SK-N-SH (cell line): ENCODE results near the gene SYNM. TPM values are rescaled to one million over a fixed set of nuclear protein-coding genes. Genes with fewer than 3 reads are reported as not detected.
"Not testable (repeated sequence)": the region's sequence is repeated elsewhere in the genome, so short reads cannot be mapped to it uniquely, and the experiment has no call there.

Experiments
- CTCF ChIA-PET: fragments of 300-600, 350-600 bp; formaldehyde crosslinking; extraction: SDS; loops from one replicate; lab custom pipeline; 2021; lab: Yijun Ruan, JAX
- POLR2A ChIA-PET: fragments of 350-600 bp; sonication (Branson Sonifier 250); formaldehyde crosslinking; extraction: SDS; loops from one replicate; lab custom pipeline; 2020; ENCODE audit warnings: antibody characterized with exemption, inconsistent platforms; lab: Yijun Ruan, JAX
- DNase-seq: peaks from one replicate; pipeline ENCODE4 v3.0.0; 2012
- H2AFZ ChIP-seq: fragments of 200-600 bp; sonication (generic); 2 replicates; pipeline ENCODE4 v1.8.1; 2016; ENCODE audit warnings: antibody characterized with exemption, mild to moderate bottlenecking, low read depth
- H3F3A ChIP-seq: fragments of 200-600 bp; sonication (generic); replicated peaks from 2 replicates; pipeline ENCODE3; 2016; ENCODE audit warnings: antibody characterized with exemption, mild to moderate bottlenecking; ENCODE audit not compliant: insufficient read depth
- H3K27ac ChIP-seq, 2 experiments: fragments of 200-500 bp in 1 of 2; fragments of 200-600 bp in 1 of 2; sonication (Bioruptor generic) in 1 of 2; sonication (generic), shearing (Covaris generic) in 1 of 2; 2 replicates each; pipeline versions ENCODE4 v1.5.1 to v1.6.1; 2014 to 2016; ENCODE audit warnings: low read depth in 2 of 2, inconsistent platforms in 1 of 2, low read length in 1 of 2, mild to moderate bottlenecking in 1 of 2, mixed read lengths in 1 of 2
- H3K27me3 ChIP-seq: fragments of 200-600 bp; sonication (generic), shearing (Covaris generic); 2 replicates; pipeline ENCODE4 v1.6.1; 2016; ENCODE audit warnings: mixed run types; ENCODE audit not compliant: insufficient read depth
- H3K36me3 ChIP-seq, 2 experiments: fragments of 200-500 bp in 1 of 2; fragments of 200-600 bp in 1 of 2; sonication (Bioruptor generic) in 1 of 2; sonication (generic) in 1 of 2; replicated peaks in 1 of 2; 2 replicates each; pipeline versions ENCODE3 to v1.5.1; 2014 to 2016; ENCODE audit warnings: low read length in 1 of 2, mild to moderate bottlenecking in 1 of 2; ENCODE audit not compliant: insufficient read depth in 2 of 2, control insufficient read depth in 1 of 2
- H3K4me1 ChIP-seq, 2 experiments: fragments of 200-500 bp in 1 of 2; fragments of 200-600 bp in 1 of 2; sonication (Bioruptor generic) in 1 of 2; sonication (generic), shearing (Covaris generic) in 1 of 2; 2 replicates each; pipeline versions ENCODE4 v1.5.1 to v1.6.1; 2014 to 2016; ENCODE audit warnings: low read depth in 1 of 2, low read length in 1 of 2, mixed run types in 1 of 2; ENCODE audit not compliant: insufficient read depth in 2 of 2, control insufficient read depth in 1 of 2
- H3K4me2 ChIP-seq: fragments of 200-600 bp; sonication (generic), shearing (Covaris generic); 2 replicates; pipeline ENCODE4 v1.6.1; 2017; ENCODE audit warnings: mixed run types
- H3K4me3 ChIP-seq, 2 experiments: fragments of 200-500 bp in 1 of 2; fragments of 200-600 bp in 1 of 2; sonication (Bioruptor generic) in 1 of 2; sonication (generic), shearing (Covaris generic) in 1 of 2; 2 replicates each; pipeline versions ENCODE4 v1.5.1 to v1.8.1; 2014 to 2016; ENCODE audit warnings: low read depth in 2 of 2, inconsistent platforms in 1 of 2, low read length in 1 of 2, mild to moderate bottlenecking in 1 of 2, mixed read lengths in 1 of 2, moderate library complexity in 1 of 2
- H3K79me2 ChIP-seq: fragments of 200-600 bp; sonication (generic); 2 replicates; pipeline ENCODE4 v1.8.1; 2017; ENCODE audit warnings: mild to moderate bottlenecking; ENCODE audit not compliant: insufficient read depth
- H3K9ac ChIP-seq: fragments of 200-600 bp; sonication (generic); 2 replicates; pipeline ENCODE4 v1.6.1; 2017; ENCODE audit warnings: mixed run types
- H3K9me2 ChIP-seq: fragments of 200-600 bp; sonication (generic); 2 replicates; pipeline ENCODE4 v1.6.1; 2017; ENCODE audit warnings: mixed run types
- H3K9me3 ChIP-seq: fragments of 200-600 bp; sonication (generic); 2 replicates; pipeline ENCODE4 v1.6.1; 2017; ENCODE audit warnings: mixed run types, mild to moderate bottlenecking, moderate library complexity
- H4K20me1 ChIP-seq: fragments of 200-600 bp; sonication (generic); 2 replicates; pipeline ENCODE4 v1.6.1; 2017; ENCODE audit warnings: mild to moderate bottlenecking, mixed run types; ENCODE audit not compliant: insufficient read depth
- CTCF ChIP-seq: fragments of 200-600 bp; sonication (generic); IDR thresholded peaks from 2 replicates; pipeline ENCODE4 v1.6.1; 2017; ENCODE audit warnings: antibody characterized with exemption, mild to moderate bottlenecking, moderate library complexity
- ELF1 ChIP-seq: IDR thresholded peaks from 2 replicates; pipeline ENCODE4 v1.4.0; 2012
- FOSL2 ChIP-seq: IDR thresholded peaks from 2 replicates; pipeline ENCODE4 v1.4.0; 2012; ENCODE audit warnings: low read depth, mild to moderate bottlenecking, moderate library complexity, borderline replicate concordance
- MXI1 ChIP-seq: IDR thresholded peaks from 2 replicates; pipeline ENCODE4 v1.6.1; 2012; ENCODE audit warnings: mild to moderate bottlenecking, low read depth, low read length, improper control_type of control experiment
- NRF1 ChIP-seq: IDR thresholded peaks from 2 replicates; pipeline ENCODE4 v1.6.1; 2012; ENCODE audit warnings: low read depth, mild to moderate bottlenecking, low read length
- TAF1 ChIP-seq: IDR thresholded peaks from 2 replicates; pipeline ENCODE4 v1.6.1; 2012; ENCODE audit warnings: low read depth, mild to moderate bottlenecking, low read length, moderate library complexity, borderline replicate concordance
- TCF12 ChIP-seq: IDR thresholded peaks from 2 replicates; pipeline ENCODE4 v1.4.0; 2012
- TEAD4 ChIP-seq: IDR thresholded peaks from 2 replicates; pipeline ENCODE4 v1.4.0; 2012; ENCODE audit warnings: mild to moderate bottlenecking, borderline replicate concordance; ENCODE audit not compliant: insufficient read depth
- USF1 ChIP-seq: IDR thresholded peaks from 2 replicates; pipeline ENCODE4 v1.4.0; 2012; ENCODE audit warnings: low read depth, borderline replicate concordance
- WGBS: methylation state at CpG from one replicate; pipeline ENCODE4 v1.1.6; 2017; ENCODE audit warnings: low lambda C conversion rate; 5-methylcytosine and 5-hydroxymethylcytosine counted together
- polyA plus RNA-seq, 3 experiments: library from polyadenylated mRNA; depleted of rRNA; stranded (reverse); fragments of >200 nt; gene quantifications; 2 replicates each; pipeline ENCODE4 v1.2.3, GENCODE V29; 2012
- TF ChIP-seq, protein P1 (sequence below): fragments of 150-350 bp; IDR thresholded peaks from 2 replicates; pipeline ENCODE4 v1.6.1; 2017; ENCODE audit warnings: antibody characterized with exemption, low read length, low read depth, borderline replicate concordance

Gene SYNM
- polyA plus RNA-seq, 1 of the 3 experiments (the other 2 are of a cell fraction): 5.0 TPM

DNA sequence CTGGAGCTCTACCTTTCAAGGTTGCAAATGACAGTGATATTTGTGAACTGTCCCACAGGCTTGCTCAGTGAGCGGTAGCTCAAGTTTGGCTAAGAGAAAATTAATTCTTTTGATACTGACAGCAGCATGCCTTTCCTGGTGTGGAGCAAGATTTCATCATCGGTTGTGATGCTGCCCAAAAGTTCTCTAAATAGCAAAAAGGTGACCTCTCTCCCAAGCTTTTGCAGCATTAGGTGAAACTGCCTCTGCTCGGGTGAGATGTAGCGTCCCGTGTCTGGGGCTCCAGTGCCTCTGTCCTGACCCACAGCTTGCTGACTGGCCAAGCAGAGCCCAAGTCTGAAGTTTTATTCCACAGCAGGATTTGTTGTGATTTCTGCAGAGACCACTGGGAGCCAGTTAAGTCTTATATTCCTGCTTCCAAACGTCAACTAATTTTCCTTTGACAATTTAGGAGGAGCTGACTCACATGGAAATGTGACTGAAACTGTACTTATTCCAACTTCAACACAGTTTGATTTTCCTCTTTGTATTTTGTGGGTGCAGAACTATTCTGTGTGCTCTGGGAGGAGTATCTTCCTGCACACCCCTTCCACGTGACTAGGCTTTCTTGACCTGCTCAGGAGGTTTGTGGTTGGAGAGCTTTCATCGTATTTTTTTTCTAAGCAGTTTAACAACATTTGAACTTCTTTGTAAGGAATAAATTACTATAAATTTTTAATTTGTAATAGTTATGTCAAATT, 5.9 kb downstream of the SYNM start:
- Histone ChIP-seq H3K9me3 (no peaks in the 10 kb centered on the region), H3F3A (peaks cover 6% of the 10 kb centered on the region), H3K4me3 (no peak overlapping the region), H3K9ac (no peak overlapping the region), H4K20me1 (no peaks in the 10 kb centered on the region), H3K4me2 (no peak overlapping the region), H3K27ac (no peak overlapping the region), H2AFZ (no peak overlapping the region), H3K27me3 (no peaks in the 10 kb centered on the region), H3K4me1 (peaks cover 0 to 10% of the 10 kb centered on the region in 2 experiments; a peak in 2 of 4 replicates), H3K79me2 (no peaks in the 10 kb centered on the region; the same call in 1 of the 2 replicates), H3K36me3 (peaks cover 0 to 15% of the 10 kb centered on the region in 2 experiments), H3K9me2 (no peaks in the 10 kb centered on the region)
- POLR2A ChIA-PET: no interaction called here
- no peak for DNase-seq
- TF ChIP-seq NRF1 (no peak), FOSL2 (no peak), CTCF (no peak), TCF12 (no peak), MXI1 (no peak), USF1 (no peak), TEAD4 (no peak), ELF1 (no peak), TAF1 (no peak)
- TF ChIP-seq, protein P1, sequence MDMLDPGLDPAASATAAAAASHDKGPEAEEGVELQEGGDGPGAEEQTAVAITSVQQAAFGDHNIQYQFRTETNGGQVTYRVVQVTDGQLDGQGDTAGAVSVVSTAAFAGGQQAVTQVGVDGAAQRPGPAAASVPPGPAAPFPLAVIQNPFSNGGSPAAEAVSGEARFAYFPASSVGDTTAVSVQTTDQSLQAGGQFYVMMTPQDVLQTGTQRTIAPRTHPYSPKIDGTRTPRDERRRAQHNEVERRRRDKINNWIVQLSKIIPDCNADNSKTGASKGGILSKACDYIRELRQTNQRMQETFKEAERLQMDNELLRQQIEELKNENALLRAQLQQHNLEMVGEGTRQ: no peak
- CTCF ChIA-PET: interaction anchor here (0.7 to 8.9 kb wide), 8 partner anchors 10 to 593 kb away, joined by 3 to 102 read pairs (median 4); no protein-coding TSS in a partner anchor
- 91% methylated on average over 8 of the region's 8 CpGs for WGBS

GRCh38 chr15:99111641-99112040, 6.8 kb downstream of the SYNM start:
- CTCF ChIA-PET: interaction anchor here (1.2 to 8.9 kb wide), 4 partner anchors 10 to 593 kb away, joined by 3 to 102 read pairs (median 16); no protein-coding TSS in a partner anchor
- H3K4me1 ChIP-seq, DNase-seq, H4K20me1 ChIP-seq, H3K27ac ChIP-seq, H3F3A ChIP-seq, H3K9ac ChIP-seq, H3K4me2 ChIP-seq, H2AFZ ChIP-seq, H3K79me2 ChIP-seq, POLR2A ChIA-PET, H3K9me3 ChIP-seq, H3K27me3 ChIP-seq, H3K4me3 ChIP-seq, H3K9me2 ChIP-seq: not testable (repeated sequence)
- peaks cover 0 to 15% of the 10 kb centered on the region in 2 experiments for H3K36me3 ChIP-seq
- WGBS: 96% methylated on average over 8 of the region's 8 CpGs
